HG03457 (cell line): ENCODE measurements around the gene CTNNA3.

ENCODE experiments used
- ATAC-seq: cut with Tn5 transposase; IDR thresholded peaks from one replicate; pipeline ENCODE4 v1.9.1; 2021; ENCODE audit warnings: moderate number of reproducible peaks; ENCODE audit not compliant: unreplicated experiment

Gene CTNNA3

GRCh38 chr10:66782144-66782543, 913.9 kb downstream of the CTNNA3 start:
- no peak for ATAC-seq

GRCh38 chr10:66780796-66781195, 915.2 kb downstream of the CTNNA3 start:
- ATAC-seq, result no peak

- ATAC-seq, result no peak
Measured at GRCh38 chr10:66778351-66778750, 917.6 kb downstream of the CTNNA3 start.

- ATAC-seq, result no peak
Measured at GRCh38 chr10:66777665-66778064, 918.3 kb downstream of the CTNNA3 start.

GRCh38 chr10:66773472-66773817, 922.5 kb downstream of the CTNNA3 start:
- ATAC-seq, result no peak

GRCh38 chr10:66772548-66773471, 923.2 kb downstream of the CTNNA3 start:
- ATAC-seq, result no peak

- no peak for ATAC-seq
Measured at GRCh38 chr10:66767707-66768106, 928.3 kb downstream of the CTNNA3 start.

GRCh38 chr10:66762218-66762729, 933.7 kb downstream of the CTNNA3 start:
- ATAC-seq, result no peak

- no peak for ATAC-seq
Measured at GRCh38 chr10:66760941-66761340, 935.1 kb downstream of the CTNNA3 start.

GRCh38 chr10:66755474-66755873, 940.5 kb downstream of the CTNNA3 start:
- ATAC-seq, result no peak

GRCh38 chr10:66752714-66753113, 943.3 kb downstream of the CTNNA3 start:
- ATAC-seq, result no peak

- ATAC-seq, result no peak
Measured at GRCh38 chr10:66748217-66748616, 947.8 kb downstream of the CTNNA3 start.

GRCh38 chr10:66747451-66747850, 948.5 kb downstream of the CTNNA3 start:
- ATAC-seq, result no peak

- no peak for ATAC-seq
Measured at GRCh38 chr10:66746711-66747110, 949.3 kb downstream of the CTNNA3 start.

- no peak for ATAC-seq
Measured at GRCh38 chr10:66746246-66746645, 949.7 kb downstream of the CTNNA3 start.

- no peak for ATAC-seq
Measured at GRCh38 chr10:66744915-66745314, 951.1 kb downstream of the CTNNA3 start.

GRCh38 chr10:66737241-66737640, 958.8 kb downstream of the CTNNA3 start:
- ATAC-seq, result no peak

- ATAC-seq, result no peak
Measured at GRCh38 chr10:66723608-66724400, 972.2 kb downstream of the CTNNA3 start.

- no peak for ATAC-seq
Measured at GRCh38 chr10:66719483-66719882, 976.5 kb downstream of the CTNNA3 start.

- ATAC-seq, result no peak
Measured at GRCh38 chr10:66717231-66717981, 978.6 kb downstream of the CTNNA3 start.

GRCh38 chr10:66714741-66715140, 981.3 kb downstream of the CTNNA3 start:
- ATAC-seq, result no peak
